HG03196 (cell line): Measurements from ENCODE around the gene SLC15A1.
A peak's percentile ranks its signal among the peaks of the same experiment; 100 is the strongest.
"Not testable (repeated sequence)": the region's sequence is repeated elsewhere in the genome, so short reads cannot be mapped to it uniquely, and the experiment has no call there.

Source experiments
- ATAC-seq: cut with Tn5 transposase; IDR thresholded peaks from one replicate; pipeline ENCODE4 v1.9.1; 2021; ENCODE audit not compliant: unreplicated experiment

SLC15A1 gene

GRCh38 chr13:98664510-98664909, 88.0 kb downstream of the SLC15A1 start:
- no peak for ATAC-seq

GRCh38 chr13:98664047-98664446, 88.4 kb downstream of the SLC15A1 start:
- no peak for ATAC-seq

- no peak for ATAC-seq
Observed at GRCh38 chr13:98658131-98658530, 94.3 kb downstream of the SLC15A1 start.

- no peak for ATAC-seq
Observed at GRCh38 chr13:98657506-98658085, 94.9 kb downstream of the SLC15A1 start.

DNA sequence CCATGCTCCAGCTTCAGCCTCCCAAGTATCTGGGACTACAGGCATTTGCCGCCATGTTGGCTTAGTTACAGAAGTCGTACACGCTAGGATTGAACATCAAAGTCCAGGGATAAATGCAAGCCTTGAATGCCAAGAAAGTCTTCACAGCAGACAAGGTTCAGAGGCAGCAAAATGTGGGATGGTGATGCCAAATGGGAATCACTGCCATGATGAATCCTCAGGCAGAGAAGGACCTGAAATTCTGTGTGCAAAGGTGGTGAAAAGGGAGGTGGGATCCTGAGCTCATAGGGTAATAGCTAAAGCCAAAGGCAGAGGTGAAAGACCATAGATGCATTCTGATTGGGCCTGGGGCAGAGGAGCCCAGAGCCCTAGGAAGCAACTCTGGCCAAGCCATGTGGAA, 96.2 kb downstream of the SLC15A1 start:
- no peak for ATAC-seq

DNA sequence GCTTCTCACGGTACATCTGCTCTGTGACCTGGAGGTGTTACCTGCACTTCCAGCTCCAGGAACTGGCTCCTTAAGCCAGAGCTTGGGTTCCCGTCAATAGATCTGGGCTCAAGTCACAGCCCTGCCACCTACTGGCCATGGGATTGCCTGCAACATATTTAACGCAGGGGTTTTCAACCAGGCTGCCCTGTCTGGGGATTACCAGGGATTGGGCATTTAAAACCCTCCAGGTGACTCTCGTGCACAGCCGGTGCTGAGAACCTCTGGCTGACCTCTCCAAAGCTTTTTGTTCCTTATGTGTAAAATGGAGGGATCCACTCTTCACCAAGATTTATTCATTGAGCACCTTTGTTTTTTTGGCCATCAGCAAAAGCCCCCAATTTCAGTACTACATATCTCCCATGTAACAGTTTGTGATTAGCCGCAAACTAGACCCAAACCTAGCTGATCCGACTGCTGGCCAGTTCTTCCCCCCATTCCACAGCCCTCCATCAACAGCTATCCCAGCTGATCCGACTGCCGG, 98.9 kb downstream of the SLC15A1 start:
- peak; percentile 91 for ATAC-seq

DNA sequence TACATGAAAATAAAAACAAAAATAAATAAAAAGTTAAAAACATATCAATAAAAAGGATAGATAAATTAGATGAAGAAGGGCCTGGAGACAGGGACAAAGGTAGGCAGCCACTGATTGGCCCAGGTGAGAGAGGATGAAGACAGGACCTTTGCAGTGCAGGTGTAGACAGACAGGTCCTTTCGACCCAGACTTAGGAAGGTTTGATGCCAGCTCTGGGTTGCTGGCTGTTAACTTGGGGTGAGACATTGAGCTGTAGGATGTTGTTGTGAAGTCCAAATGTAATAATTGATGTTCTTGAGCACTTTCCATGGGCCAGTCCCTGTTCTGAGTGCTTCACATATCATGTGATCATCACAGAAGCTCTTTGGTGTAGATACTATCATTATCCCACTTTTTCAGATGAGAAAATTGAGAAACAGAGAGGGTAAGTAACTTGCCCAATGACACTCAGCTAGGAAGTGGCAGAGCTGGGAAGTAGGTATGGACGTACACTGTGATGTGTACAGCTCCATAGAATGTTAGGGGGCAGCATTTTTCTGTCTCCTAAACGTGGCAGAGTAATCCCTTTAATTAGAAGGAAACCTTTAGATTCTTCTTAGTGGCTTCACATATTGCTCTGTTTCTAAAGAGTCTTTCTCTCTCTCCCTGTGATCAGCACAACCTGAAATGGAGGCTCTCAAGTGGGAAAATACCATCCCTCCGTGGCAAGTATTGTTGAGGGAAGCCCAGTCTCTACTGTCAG, 99.6 kb downstream of the SLC15A1 start:
- peak; percentile 19 for ATAC-seq

- no peak for ATAC-seq
Observed at GRCh38 chr13:98652276-98652675, 100.2 kb downstream of the SLC15A1 start.

DNA sequence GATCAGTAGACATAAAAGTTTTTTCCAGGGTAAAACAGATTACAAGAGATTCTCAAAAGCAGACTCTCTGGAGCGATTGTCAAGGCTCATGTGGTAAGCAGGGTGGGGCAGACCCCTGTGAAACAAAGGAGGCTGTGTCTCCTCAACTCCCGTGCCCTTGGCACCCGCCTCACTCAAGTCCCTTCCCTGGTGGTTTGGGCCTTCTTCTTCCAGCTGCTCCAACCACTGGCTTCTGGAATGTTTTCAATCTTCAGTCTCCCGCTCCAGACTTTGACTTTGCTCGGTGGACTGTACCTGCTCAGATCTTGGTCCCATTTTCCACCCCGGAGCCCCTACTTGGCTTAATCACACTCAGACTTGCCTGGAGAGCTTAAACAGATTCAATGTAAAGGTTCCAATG, 100.7 kb downstream of the SLC15A1 start:
- no peak for ATAC-seq

- no peak for ATAC-seq
Observed at GRCh38 chr13:98650396-98651107, 101.9 kb downstream of the SLC15A1 start.

GRCh38 chr13:98649861-98650260, 102.6 kb downstream of the SLC15A1 start:
- ATAC-seq = no peak

GRCh38 chr13:98648686-98649085, 103.8 kb downstream of the SLC15A1 start:
- ATAC-seq = no peak

DNA sequence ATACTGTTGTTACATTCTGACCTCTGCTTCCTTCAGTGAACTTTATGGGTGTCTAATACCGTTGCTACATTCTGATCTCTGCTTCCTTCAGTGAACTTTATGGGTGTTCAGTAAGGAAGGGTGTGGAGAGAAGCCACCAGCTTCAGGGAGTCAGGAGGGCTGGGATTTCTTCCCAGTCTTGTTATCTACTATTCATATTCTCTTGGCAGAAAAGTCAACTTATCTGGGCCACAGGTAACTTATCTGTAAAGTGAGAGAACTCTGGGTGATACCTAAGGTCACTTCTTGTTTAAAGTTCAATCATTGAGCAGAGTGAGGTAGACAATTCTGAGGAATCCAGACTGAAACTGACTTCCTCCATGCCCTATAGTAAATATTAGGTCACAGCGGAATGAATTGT, 104.3 kb downstream of the SLC15A1 start:
- ATAC-seq = no peak

GRCh38 chr13:98647121-98647520, 105.4 kb downstream of the SLC15A1 start:
- no peak for ATAC-seq

DNA sequence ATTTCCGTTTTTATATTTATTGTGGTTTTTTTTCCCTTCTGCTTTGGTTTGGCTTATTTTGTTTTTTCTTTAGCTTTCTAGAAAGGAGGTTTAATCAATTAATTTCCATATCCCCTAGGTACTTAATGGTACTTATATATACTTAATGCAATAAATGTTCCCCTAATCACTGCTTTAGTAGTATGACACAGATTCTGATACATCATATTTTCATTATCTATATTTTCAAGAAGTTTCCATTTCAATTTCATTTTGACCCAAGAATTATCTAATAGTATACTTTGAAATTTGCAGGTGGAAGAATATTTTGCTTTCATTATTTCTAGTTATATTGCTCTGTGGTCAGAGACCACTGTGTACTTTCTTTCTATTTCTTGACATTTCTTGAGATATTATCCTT, 109.0 kb downstream of the SLC15A1 start:
- no peak for ATAC-seq

- no peak for ATAC-seq
Observed at GRCh38 chr13:98641075-98641474, 111.4 kb downstream of the SLC15A1 start.

GRCh38 chr13:98639785-98640184, 112.7 kb downstream of the SLC15A1 start:
- ATAC-seq = not testable (repeated sequence)

- not testable (repeated sequence) for ATAC-seq
Observed at GRCh38 chr13:98638352-98638751, 114.1 kb downstream of the SLC15A1 start.
